ENCODE results near the gene SIGLEC8. TPM values are rescaled to one million over a fixed set of nuclear protein-coding genes. Genes with fewer than 3 reads are reported as not detected.
"Not testable (repeated sequence)": the region's sequence is repeated elsewhere in the genome, so short reads cannot be mapped to it uniquely, and the experiment has no call there.

Gene SIGLEC8
- total RNA-seq, 4 donors from 2014 or later = 0.21 to 0.34 TPM; not detected in 2

GRCh38 chr19:51450730-51451307 lies 7.4 kb downstream of the SIGLEC8 start:
- Histone ChIP-seq H3K4me1 (no peaks in the 10 kb centered on the region), H3K9me3 (no peaks in the 10 kb centered on the region), H3K36me3 (no peaks in the 10 kb centered on the region), H3K27ac (no peak overlapping the region), H3K27me3 (no peaks in the 10 kb centered on the region), H3K4me3 (no peak overlapping the region)
- intact Hi-C loops (cut with DNase I; ENCODE audit: low total_unique reads) = no loop called here
- TF ChIP-seq, protein P1, sequence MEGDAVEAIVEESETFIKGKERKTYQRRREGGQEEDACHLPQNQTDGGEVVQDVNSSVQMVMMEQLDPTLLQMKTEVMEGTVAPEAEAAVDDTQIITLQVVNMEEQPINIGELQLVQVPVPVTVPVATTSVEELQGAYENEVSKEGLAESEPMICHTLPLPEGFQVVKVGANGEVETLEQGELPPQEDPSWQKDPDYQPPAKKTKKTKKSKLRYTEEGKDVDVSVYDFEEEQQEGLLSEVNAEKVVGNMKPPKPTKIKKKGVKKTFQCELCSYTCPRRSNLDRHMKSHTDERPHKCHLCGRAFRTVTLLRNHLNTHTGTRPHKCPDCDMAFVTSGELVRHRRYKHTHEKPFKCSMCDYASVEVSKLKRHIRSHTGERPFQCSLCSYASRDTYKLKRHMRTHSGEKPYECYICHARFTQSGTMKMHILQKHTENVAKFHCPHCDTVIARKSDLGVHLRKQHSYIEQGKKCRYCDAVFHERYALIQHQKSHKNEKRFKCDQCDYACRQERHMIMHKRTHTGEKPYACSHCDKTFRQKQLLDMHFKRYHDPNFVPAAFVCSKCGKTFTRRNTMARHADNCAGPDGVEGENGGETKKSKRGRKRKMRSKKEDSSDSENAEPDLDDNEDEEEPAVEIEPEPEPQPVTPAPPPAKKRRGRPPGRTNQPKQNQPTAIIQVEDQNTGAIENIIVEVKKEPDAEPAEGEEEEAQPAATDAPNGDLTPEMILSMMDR (IDR thresholded peaks at IDR 0.05) = no peak
- no peak for TF ChIP-seq POLR2A (IDR thresholded peaks at IDR 0.05)
- DNase-seq = no peak

GRCh38 chr19:51448411-51449016 lies 9.7 kb downstream of the SIGLEC8 start:
- no peaks in the 10 kb centered on the region for H3K4me1 ChIP-seq
- DNase-seq = no peak

GRCh38 chr19:51448011-51448410 lies 10.2 kb downstream of the SIGLEC8 start:
- no peaks in the 10 kb centered on the region for H3K9me3 ChIP-seq
- H3K27me3 ChIP-seq = no peaks in the 10 kb centered on the region
- H3K4me1 ChIP-seq = no peaks in the 10 kb centered on the region
- H3K4me3 ChIP-seq = no peak overlapping the region
- H3K36me3 ChIP-seq = no peaks in the 10 kb centered on the region
- H3K27ac ChIP-seq = no peak overlapping the region
- DNase-seq = no peak
- intact Hi-C loops (cut with DNase I; ENCODE audit: low total_unique reads) = no loop called here
- TF ChIP-seq, protein P1 (IDR thresholded peaks at IDR 0.05) = no peak
- TF ChIP-seq POLR2A (IDR thresholded peaks at IDR 0.05) = no peak

More at GRCh38 chr19:51448411-51449016, 9.7 kb downstream of the SIGLEC8 start:
- Histone ChIP-seq H3K9me3 (no peaks in the 10 kb centered on the region), H3K27ac (no peak overlapping the region), H3K27me3 (no peaks in the 10 kb centered on the region), H3K36me3 (no peaks in the 10 kb centered on the region), H3K4me3 (no peak overlapping the region)
- intact Hi-C loops (cut with DNase I; ENCODE audit: low total_unique reads) = no loop called here
- no peak for TF ChIP-seq POLR2A (IDR thresholded peaks at IDR 0.05)
- TF ChIP-seq, protein P1 (IDR thresholded peaks at IDR 0.05) = no peak

DNA sequence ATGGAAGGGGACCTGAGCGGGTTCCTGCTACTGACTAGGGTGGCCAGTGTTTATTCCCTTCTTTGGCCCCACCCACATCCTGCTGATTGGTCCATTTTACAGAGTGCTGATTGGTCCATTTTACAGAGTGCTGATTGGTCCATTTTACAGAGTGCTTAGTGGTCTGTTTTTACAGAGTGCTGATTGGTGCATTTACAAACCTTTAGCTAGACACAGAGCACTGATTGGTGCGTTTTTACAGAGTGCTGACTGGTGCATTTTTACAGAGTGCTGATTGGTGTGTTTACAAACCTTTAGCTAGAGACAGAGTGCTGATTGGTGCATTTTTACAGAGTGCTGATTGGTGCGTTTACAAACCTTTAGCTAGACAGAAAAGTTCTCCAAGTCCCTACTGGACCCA lies 10.7 kb downstream of the SIGLEC8 start:
- H3K4me1 ChIP-seq; DNase-seq; H3K4me3 ChIP-seq; H3K36me3 ChIP-seq; intact Hi-C loops (cut with DNase I; ENCODE audit: low total_unique reads); H3K9me3 ChIP-seq; H3K27me3 ChIP-seq; H3K27ac ChIP-seq: not testable (repeated sequence)

- H3K4me1 ChIP-seq = no peaks in the 10 kb centered on the region
- no peak for DNase-seq
- no peak overlapping the region for H3K4me3 ChIP-seq
- no peak overlapping the region for H3K27ac ChIP-seq
- no peaks in the 10 kb centered on the region for H3K36me3 ChIP-seq
- H3K9me3 ChIP-seq = no peaks in the 10 kb centered on the region
- no peaks in the 10 kb centered on the region for H3K27me3 ChIP-seq
- intact Hi-C loops (cut with DNase I; ENCODE audit: low total_unique reads) = no loop called here
- TF ChIP-seq, protein P1 (IDR thresholded peaks at IDR 0.05) = no peak
- TF ChIP-seq POLR2A (IDR thresholded peaks at IDR 0.05) = no peak
Observed at GRCh38 chr19:51441410-51442390, 16.6 kb downstream of the SIGLEC8 start.

Measured in uterus (tissue), 4 donors.